Stomach (tissue), 4 donors: Measurements from ENCODE around the gene NR2F2.

Experiments used
- CTCF ChIP-seq, 7 experiments: fragments of 450-650 bp in 4 of 7; fragments of 200-600 bp in 3 of 7; sonication (generic) in 3 of 7; IDR thresholded peaks; one replicate each; pipeline ENCODE4 v1.5.1; 2016 to 2019; ENCODE audit warnings: antibody characterized with exemption in 7 of 7, control low read depth in 2 of 7, mild to moderate bottlenecking in 1 of 7
- POLR2A ChIP-seq, 4 donors: fragments of 450-650 bp; IDR thresholded peaks; one replicate each; pipeline ENCODE4 v1.6.1; 2016; ENCODE audit warnings: antibody characterized with exemption in 4 of 4, control low read depth in 2 of 4, mild to moderate bottlenecking in 1 of 4, moderate library complexity in 1 of 4

GRCh38 chr15:96332637-96333121 is 2.2 kb downstream of the NR2F2 start:
- TF ChIP-seq CTCF (IDR thresholded peaks at IDR 0.05): no peak
- no peak for TF ChIP-seq POLR2A (IDR thresholded peaks at IDR 0.05)
